Erythroblast (primary cell): ENCODE measurements around the gene OR8D4.

Experiments used
- DNase-seq, 2 experiments: peaks; one replicate each; lab custom pipeline; 2025; lab: John Stamatoyannopoulos, UW
- GATA1 ChIP-seq: IDR thresholded peaks from 2 replicates; pipeline ENCODE4 v1.6.1; 2011; ENCODE audit warnings: low read depth, mild to moderate bottlenecking, control low read depth, low read length, moderate library complexity
- POLR2A ChIP-seq: IDR thresholded peaks from 2 replicates; pipeline ENCODE4 v1.6.1; 2011; ENCODE audit warnings: mild to moderate bottlenecking, low read length

Gene OR8D4

GRCh38 chr11:123939317-123939716 lies 37.4 kb downstream of the OR8D4 start, which contains the start of gene OR4D5:
OR4D5 (plus strand) TSS chr11:123939617; CDS start chr11:123939617, 0 bp downstream.
- TF ChIP-seq GATA1 (no peak), POLR2A (no peak)
- DNase-seq = no peak

DNA sequence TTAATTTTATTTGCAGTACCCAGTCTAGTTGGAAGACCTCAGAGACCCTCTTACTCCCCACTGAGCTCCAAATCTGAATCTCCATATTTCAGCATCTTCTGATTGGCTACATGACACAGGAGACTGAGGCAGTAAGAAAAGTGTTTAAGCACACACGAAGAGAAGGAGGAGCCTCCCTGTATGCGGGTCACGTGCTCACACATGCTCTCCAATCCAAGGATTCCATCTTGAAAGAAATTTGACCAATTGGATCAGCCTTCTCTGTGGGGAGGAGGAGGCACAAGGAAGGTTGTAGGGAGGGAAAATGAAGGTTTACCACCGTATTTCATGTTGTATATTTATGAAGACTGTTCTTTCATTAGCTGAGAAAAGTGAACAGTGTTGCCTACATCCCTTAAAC lies 40.4 kb downstream of the OR8D4 start:
- TF ChIP-seq GATA1 (no peak), POLR2A (no peak)
- DNase-seq = no peak

DNA sequence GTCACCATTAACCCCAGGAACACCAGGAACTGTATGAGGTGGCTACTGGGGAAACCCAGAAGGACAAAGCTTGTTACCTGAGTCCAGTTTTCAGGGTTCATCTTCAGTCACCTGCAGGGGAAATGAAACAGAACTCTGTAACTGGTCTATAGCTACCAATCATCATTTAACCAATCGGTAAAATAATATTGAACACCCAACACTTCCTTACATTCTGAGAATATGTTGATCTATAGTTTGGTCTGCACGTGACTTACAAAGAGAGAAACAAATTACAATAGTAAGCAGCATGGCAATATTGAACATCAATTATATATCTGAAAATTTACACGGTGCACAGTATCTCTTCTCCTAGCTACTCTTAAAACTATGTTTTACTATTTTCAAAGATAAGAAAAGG lies 41.8 kb downstream of the OR8D4 start, which contains the start of gene OR6T1:
Gene OR6T1, minus strand, starts transcription at position 101 of the 400 bp plus-strand sequence. Its CDS starts 0 bp downstream, at position 101.
- no peak for DNase-seq
- TF ChIP-seq POLR2A (no peak), GATA1 (no peak)

DNA sequence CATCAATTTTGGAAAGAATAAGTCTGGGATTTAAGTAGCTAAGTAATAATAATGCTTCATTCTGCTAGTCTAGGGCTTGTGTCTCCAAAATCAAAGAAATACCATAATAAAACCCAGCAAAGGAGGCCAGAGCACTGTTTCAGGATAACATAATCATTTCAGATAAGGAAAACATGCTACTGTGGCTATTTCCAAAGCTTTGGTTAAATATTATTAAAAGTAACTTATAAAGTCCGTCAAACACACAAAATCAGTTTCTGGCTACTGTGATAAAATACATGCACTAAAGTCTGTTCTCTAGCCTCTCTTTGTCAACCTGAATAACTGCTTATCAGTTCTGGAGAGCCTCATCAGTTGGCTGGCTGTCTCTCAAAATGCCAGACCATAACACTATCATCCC lies 43.2 kb downstream of the OR8D4 start:
- TF ChIP-seq POLR2A (no peak), GATA1 (no peak)

DNA sequence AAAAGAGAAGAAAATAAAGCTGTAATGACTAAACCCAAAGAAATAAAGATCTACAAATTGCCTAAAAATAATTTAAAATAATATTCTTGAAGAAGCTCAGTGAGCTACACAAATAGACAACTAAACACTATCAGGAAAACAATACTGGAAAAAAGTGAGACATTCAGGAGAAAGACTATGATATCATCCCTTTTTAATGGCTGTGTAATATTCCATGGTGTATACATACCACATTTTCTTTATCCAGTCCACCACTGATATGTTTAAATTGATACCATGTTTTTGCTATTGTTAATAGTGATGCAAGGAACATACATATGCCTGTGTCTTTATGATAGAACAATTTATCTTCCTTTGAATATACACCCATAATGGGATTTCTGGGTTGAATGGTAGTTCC lies 54.8 kb downstream of the OR8D4 start:
- DNase-seq = no peak

More for the DNA sequence above, 43.2 kb downstream of the OR8D4 start:
- no peak for DNase-seq

More for the DNA sequence above, 54.8 kb downstream of the OR8D4 start:
- TF ChIP-seq POLR2A = no peak
- TF ChIP-seq GATA1 = no peak
